ENCODE measurements around the gene SMOC2.

GRCh38 chr6:168535711-168536110, 94.7 kb downstream of the SMOC2 start:
- TF ChIP-seq CTCF (IDR thresholded peaks at IDR 0.05) (no peak), POLR2A (IDR thresholded peaks at IDR 0.05) (no peak)

Data from thyroid gland (tissue), 4 donors.